Thoracic aorta endothelial cell (primary cell): ENCODE data around the gene ICAM4. TPM values are rescaled to one million over a fixed set of nuclear protein-coding genes. Genes with fewer than 3 reads are reported as not detected.

Experiments
- small RNA-seq: library from RNA; depleted of rRNA; stranded (forward); fragments of <200 nt; gene quantifications from one replicate; pipeline ENCODE3, GENCODE V24; 2012
- total RNA-seq: library from RNA; depleted of rRNA; stranded (reverse); fragments of >200 nt; gene quantifications from 2 replicates; pipeline ENCODE4 v1.2.3, GENCODE V29; 2012

The ICAM4 gene
- total RNA-seq: 0.29 and 0.40 TPM in 2 replicates

GRCh38 chr19:10286803-10287737 is at the start of gene ICAM4:
Gene ICAM4, plus strand, starts transcription at chr19:10286955. Its CDS starts 58 bp downstream, at chr19:10287013.

GRCh38 chr19:10251792-10252694 is 34.7 kb upstream of the ICAM4 start, which contains the start of gene MRPL4:
Gene MRPL4, plus strand, starts transcription at chr19:10252214. Its CDS starts 40 bp downstream, at chr19:10252254.

GRCh38 chr19:10270616-10271394 is 15.9 kb upstream of the ICAM4 start, which contains the start of gene ICAM1:
Gene ICAM1, plus strand, starts transcription at chr19:10271120. Its CDS starts 40 bp downstream, at chr19:10271160.

DNA sequence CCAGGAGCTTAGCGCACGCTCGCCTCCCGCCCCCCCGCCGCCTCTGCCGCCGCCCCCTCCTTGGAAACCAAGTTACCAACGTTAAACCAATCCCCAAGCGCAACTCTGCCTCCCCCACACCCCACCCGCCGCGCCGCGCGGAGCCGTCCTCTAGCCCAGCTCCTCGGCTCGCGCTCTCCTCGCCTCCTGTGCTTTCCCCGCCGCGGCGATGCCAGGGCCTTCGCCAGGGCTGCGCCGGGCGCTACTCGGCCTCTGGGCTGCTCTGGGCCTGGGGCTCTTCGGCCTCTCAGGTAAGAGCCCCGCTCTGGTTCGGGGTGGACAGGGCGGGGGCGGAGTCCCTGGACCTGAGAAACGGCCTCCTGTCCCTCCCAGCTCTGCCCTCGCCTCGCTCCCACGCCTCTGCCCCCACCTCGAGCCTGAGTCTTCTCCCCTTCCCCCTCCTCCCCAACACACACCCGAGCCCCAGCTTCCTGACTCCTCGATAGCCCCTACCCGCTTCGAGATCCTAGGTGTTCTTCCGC is 3.1 kb downstream of the ICAM4 start, which contains the start of gene ICAM5:
Gene ICAM5 (plus strand): TSS at position 117 of the 521 bp plus-strand sequence. CDS start 92 bp downstream, at position 209.

DNA sequence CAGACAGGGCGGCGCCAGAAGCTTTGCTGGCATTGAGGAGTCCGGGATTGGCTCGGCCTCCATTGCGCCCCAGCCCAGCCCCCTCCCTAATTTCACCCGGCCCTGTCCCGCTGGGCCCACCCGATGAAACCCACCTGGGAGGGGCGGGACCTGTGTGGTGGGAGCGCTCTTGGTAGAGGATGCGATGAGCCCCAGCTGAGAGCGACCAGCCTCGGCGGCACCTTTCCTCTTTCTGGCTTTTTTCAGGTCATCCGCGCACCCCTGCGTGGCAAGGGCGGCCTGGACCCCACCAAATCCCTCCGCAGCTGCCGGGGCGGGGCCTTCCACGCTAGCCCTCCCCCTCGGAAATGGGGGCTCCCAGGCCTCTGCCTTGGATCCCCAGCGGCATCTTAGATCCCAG is 22.7 kb downstream of the ICAM4 start, which contains the start of gene ZGLP1:
Gene ZGLP1 (minus strand): TSS at position 393 of the 400 bp plus-strand sequence.

DNA sequence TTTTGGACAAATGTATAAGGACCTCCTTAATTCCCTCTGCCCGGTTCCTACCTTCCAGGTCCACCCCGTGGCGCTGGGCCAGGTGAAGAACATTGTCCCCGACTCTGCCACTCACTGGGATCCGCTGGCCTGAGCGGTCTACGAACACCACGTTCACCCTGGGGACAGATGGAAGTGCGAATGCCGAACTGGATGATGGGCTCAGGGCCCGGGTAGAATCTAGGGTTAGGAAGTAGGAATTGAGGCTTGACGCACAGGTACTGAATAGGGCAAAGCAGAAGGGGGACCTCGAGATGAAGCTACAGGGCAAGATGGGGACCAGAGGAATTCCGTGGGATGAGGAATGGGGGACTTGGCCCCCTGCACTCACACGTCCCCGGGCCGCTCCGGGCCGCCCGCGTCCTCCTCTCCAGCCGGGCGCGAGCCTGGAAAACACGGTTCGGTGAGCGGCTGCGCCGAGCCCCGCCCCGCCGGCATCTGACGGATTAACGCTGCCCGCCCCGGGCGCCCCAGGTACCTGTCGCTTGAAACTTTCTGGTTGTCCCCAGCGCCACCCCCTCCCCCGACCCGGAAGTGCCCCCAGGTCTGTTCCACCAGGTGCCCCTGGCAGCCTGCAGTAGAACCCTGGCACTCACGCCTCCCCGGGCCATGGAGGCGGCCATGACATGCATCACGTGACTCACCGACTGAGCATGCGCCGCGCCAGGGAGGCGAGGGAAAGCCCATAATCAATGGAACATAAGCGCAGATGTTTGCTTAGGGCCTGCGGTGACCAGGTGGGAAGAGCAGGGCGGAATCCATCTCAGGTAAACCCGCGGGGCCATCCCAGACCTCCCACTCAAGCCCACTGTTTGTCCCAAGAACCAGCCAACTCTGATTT is 28.8 kb downstream of the ICAM4 start, which contains the start of gene FDX2:
Gene FDX2 (minus strand): TSS at position 681 of the 880 bp plus-strand sequence. CDS start 19 bp downstream, at position 662.

DNA sequence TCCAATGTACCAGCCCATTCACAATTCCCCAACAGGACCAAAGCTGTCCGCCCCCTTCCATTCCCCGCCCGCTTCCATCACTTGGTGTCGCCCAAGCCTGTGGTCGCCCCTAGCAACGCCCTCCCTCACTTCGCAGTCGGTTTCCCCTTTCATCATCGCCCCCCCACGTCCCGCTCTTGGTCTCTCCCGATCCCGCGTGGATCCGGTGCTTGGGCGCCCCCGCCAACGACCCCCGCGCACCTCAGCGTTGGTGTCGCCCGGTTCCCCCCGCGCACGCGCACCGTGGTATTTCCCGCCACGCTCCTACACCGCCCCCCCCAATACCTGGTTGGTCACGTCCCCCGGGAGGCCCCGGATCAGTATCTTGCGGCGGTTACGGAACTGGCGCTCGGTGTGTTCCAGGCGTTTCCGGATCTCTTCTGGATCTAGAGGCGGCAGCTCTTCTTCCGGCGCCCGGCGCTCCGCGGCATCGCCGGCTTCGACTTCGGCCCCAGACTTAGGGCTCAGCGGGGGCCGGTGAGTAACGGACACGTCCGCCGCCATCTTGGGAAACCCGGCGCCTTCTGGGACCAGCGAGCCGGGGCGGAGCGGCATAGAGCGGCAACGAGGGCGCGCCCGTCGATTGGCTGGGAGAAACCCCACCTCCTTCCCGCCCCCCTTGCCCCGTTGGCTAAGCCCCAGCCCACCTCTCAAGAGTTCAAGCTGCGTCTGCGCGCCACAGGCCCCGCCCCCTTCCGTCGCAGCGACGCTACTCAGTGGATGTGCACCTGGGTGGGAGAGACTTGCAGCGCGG is 46.4 kb downstream of the ICAM4 start, which contains the start of gene RAVER1:
Gene RAVER1 (minus strand): TSS at position 565 of the 793 bp plus-strand sequence. CDS start 22 bp downstream, at position 543.

Small RNA genes lying within 50 kb of the gene (small RNA-seq; reads per million reads assigned to genes)
- not detected for gene AC011511.1
- not detected for gene AC011511.4

Other genes with a start within 250 kb of the ICAM4 start
- gene SHFL, start 200.6 kb upstream of the ICAM4 start, total RNA-seq: 15.4 and 15.6 TPM in 2 replicates
- 0.13 TPM in 1 of 2 replicates, not detected in the other for gene ANGPTL6, start 184.3 kb upstream of the ICAM4 start, total RNA-seq
- 25.0 and 31.6 TPM in 2 replicates for gene PPAN, start 180.6 kb upstream of the ICAM4 start, total RNA-seq
- gene P2RY11, start 175.3 kb upstream of the ICAM4 start, total RNA-seq: 1.7 and 2.3 TPM in 2 replicates
- 184 and 204 TPM in 2 replicates for gene EIF3G, start 167.1 kb upstream of the ICAM4 start, total RNA-seq
- 107 and 119 TPM in 2 replicates for gene DNMT1, start 92.0 kb upstream of the ICAM4 start, total RNA-seq
- 0.53 and 0.65 TPM in 2 replicates for gene S1PR2, start 55.6 kb upstream of the ICAM4 start, total RNA-seq
- gene MRPL4, start 34.7 kb upstream of the ICAM4 start, total RNA-seq: 48.1 and 61.8 TPM in 2 replicates
- 8.5 and 16.2 TPM in 2 replicates for gene ICAM1, start 15.8 kb upstream of the ICAM4 start, total RNA-seq
- 0.29 TPM in 1 of 2 replicates, not detected in the other for gene ICAM5, start 3.0 kb downstream of the ICAM4 start, total RNA-seq
- gene ZGLP1, start 22.9 kb downstream of the ICAM4 start, total RNA-seq: 0.27 and 0.79 TPM in 2 replicates
- gene FDX2, start 29.1 kb downstream of the ICAM4 start, total RNA-seq: 14.3 and 18.0 TPM in 2 replicates
- 13.8 and 21.3 TPM in 2 replicates for gene RAVER1, start 46.6 kb downstream of the ICAM4 start, total RNA-seq
- 5.1 and 7.8 TPM in 2 replicates for gene ICAM3, start 52.7 kb downstream of the ICAM4 start, total RNA-seq
- 76.1 and 76.9 TPM in 2 replicates for gene TYK2, start 93.6 kb downstream of the ICAM4 start, total RNA-seq
- gene CDC37, start 116.6 kb downstream of the ICAM4 start, total RNA-seq: 237 and 265 TPM in 2 replicates
- gene PDE4A, start 133.6 kb downstream of the ICAM4 start, total RNA-seq: 3.9 and 5.7 TPM in 2 replicates
- gene KEAP1, start 216.4 kb downstream of the ICAM4 start, total RNA-seq: 59.3 and 65.0 TPM in 2 replicates
- gene S1PR5, start 230.5 kb downstream of the ICAM4 start, total RNA-seq: not detected in 2 replicates